ENCODE measurements around the gene CTSF. TPM values are rescaled to one million over a fixed set of nuclear protein-coding genes. Genes with fewer than 3 reads are reported as not detected.

CTSF gene
- polyA plus RNA-seq, 1 donor (not counting 4 experiments of a cell fraction or from before 2014, with no cell fraction given): 3.2 TPM

GRCh38 chr11:66556086-66556485 is 12.3 kb downstream of the CTSF start:
- Histone ChIP-seq H3K27ac (ENCODE audit: control insufficient read depth, insufficient read depth, low read length) (no peak overlapping the region), H3K9me1 (ENCODE audit: control insufficient read depth, extremely low read depth, insufficient read depth, low read length) (no peaks in the 10 kb centered on the region), H3K9me3 (ENCODE audit: control insufficient read depth, low read depth, low read length) (no peaks in the 10 kb centered on the region), H3K4me1 (ENCODE audit: control insufficient read depth, extremely low read depth, insufficient read depth, low read length) (no peaks in the 10 kb centered on the region), H3K27me3 (ENCODE audit: control insufficient read depth, extremely low read depth, insufficient read depth, low read length) (peaks cover 23% of the 10 kb centered on the region), H3K9ac (ENCODE audit: control insufficient read depth, extremely low read depth, insufficient read depth, low read length) (no peak overlapping the region), H3K36me3 (ENCODE audit: control insufficient read depth in 2 of 2, extremely low read depth in 1 of 2, insufficient read depth in 2 of 2, low read length in 2 of 2) (no peaks in the 10 kb centered on the region), H3K4me2 (ENCODE audit: control insufficient read depth, extremely low read depth, insufficient read depth, low read depth, low read length) (no peak overlapping the region), H3K4me3 (ENCODE audit: control insufficient read depth in 2 of 3, extremely low read depth in 1 of 3, insufficient read depth in 2 of 3, low read depth in 1 of 3, low read length in 3 of 3) (no peak overlapping the region), H3K79me2 (ENCODE audit: control insufficient read depth, insufficient read depth, low read length) (no peaks in the 10 kb centered on the region), H4K20me1 (ENCODE audit: control insufficient read depth, extremely low read depth, insufficient read depth, low read length) (no peaks in the 10 kb centered on the region), H2AFZ (ENCODE audit: control insufficient read depth, low read length) (no peak overlapping the region)
- dilution Hi-C loops (cut with MboI; ENCODE audit: extremely low pct_ligation_motif_present, low sequenced_read_pairs): no loop called here
- DNase-seq (ENCODE audit: low read depth, low spot score) (no peak), FAIRE-seq (no peak)
- TF ChIP-seq EZH2 (IDR thresholded peaks at IDR 0.05; ENCODE audit: low read length) (no peak), CTCF (optimal IDR thresholded peaks at IDR 0.05 in 1 of 3, IDR thresholded peaks at IDR 0.05 in 1 of 3, conservative IDR thresholded peaks at IDR 0.05 in 1 of 3; ENCODE audit: extremely low read depth in 1 of 3, insufficient read depth in 2 of 3, low read length in 3 of 3) (no peak)

GRCh38 chr11:66555416-66555815 is 13.0 kb downstream of the CTSF start:
- Histone ChIP-seq H4K20me1 (ENCODE audit: control insufficient read depth, extremely low read depth, insufficient read depth, low read length) (no peaks in the 10 kb centered on the region), H3K4me1 (ENCODE audit: control insufficient read depth, extremely low read depth, insufficient read depth, low read length) (no peaks in the 10 kb centered on the region), H3K9me1 (ENCODE audit: control insufficient read depth, extremely low read depth, insufficient read depth, low read length) (no peaks in the 10 kb centered on the region), H3K36me3 (ENCODE audit: control insufficient read depth in 2 of 2, extremely low read depth in 1 of 2, insufficient read depth in 2 of 2, low read length in 2 of 2) (no peaks in the 10 kb centered on the region), H3K27me3 (ENCODE audit: control insufficient read depth, extremely low read depth, insufficient read depth, low read length) (peaks cover 20% of the 10 kb centered on the region), H3K4me3 (ENCODE audit: control insufficient read depth in 2 of 3, extremely low read depth in 1 of 3, insufficient read depth in 2 of 3, low read depth in 1 of 3, low read length in 3 of 3) (no peak overlapping the region), H2AFZ (ENCODE audit: control insufficient read depth, low read length) (no peak overlapping the region), H3K79me2 (ENCODE audit: control insufficient read depth, insufficient read depth, low read length) (no peaks in the 10 kb centered on the region), H3K27ac (ENCODE audit: control insufficient read depth, insufficient read depth, low read length) (no peak overlapping the region), H3K9ac (ENCODE audit: control insufficient read depth, extremely low read depth, insufficient read depth, low read length) (no peak overlapping the region), H3K4me2 (ENCODE audit: control insufficient read depth, extremely low read depth, insufficient read depth, low read depth, low read length) (no peak overlapping the region), H3K9me3 (ENCODE audit: control insufficient read depth, low read depth, low read length) (no peaks in the 10 kb centered on the region)
- FAIRE-seq (no peak), DNase-seq (ENCODE audit: low read depth, low spot score) (no peak)
- no peak for TF ChIP-seq CTCF (optimal IDR thresholded peaks at IDR 0.05 in 1 of 3, IDR thresholded peaks at IDR 0.05 in 1 of 3, conservative IDR thresholded peaks at IDR 0.05 in 1 of 3; ENCODE audit: extremely low read depth in 1 of 3, insufficient read depth in 2 of 3, low read length in 3 of 3)
- TF ChIP-seq EZH2 (IDR thresholded peaks at IDR 0.05; ENCODE audit: low read length): no peak
- dilution Hi-C loops (cut with MboI; ENCODE audit: extremely low pct_ligation_motif_present, low sequenced_read_pairs): no loop called here
